Measurements from ENCODE around the gene CEL.

The CEL gene

DNA sequence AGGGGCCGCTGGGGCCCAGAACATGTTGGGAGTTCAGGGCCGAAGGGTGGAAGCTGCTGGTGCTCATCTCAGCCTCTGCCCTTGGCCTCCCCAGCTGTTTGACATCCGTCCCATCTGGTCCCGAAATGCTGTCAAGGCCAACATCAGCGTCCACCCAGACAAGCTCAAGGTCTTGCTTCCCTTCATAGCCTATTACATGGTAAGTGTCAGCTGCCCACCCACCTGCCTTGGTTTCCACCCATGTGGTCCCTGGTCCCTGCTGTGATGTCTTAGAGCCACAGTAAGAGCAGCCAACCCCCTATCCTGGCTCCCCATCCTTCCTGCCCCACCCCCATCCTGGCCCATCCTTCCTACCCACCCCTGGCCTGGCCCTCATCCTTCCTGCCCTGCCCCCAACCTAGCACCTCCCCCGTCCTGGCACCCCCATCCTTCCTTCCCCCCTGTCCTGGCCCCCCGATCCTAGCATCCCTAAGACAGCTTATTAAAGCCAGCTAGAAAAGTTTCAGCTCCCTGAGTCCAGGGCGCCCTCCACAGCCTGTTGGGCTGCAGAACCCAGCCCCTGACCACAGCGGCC is 9.7 kb upstream of the CEL start:
- TF ChIP-seq CTCF (IDR thresholded peaks at IDR 0.05; ENCODE audit: insufficient read depth, low read depth, low read length, missing control alignments) = no peak
- DNase-seq (ENCODE audit: low read depth) = no peak

GRCh38 chr9:133054194-133054890 is 7.4 kb upstream of the CEL start:
- DNase-seq (ENCODE audit: low read depth) = no peak
- no peak overlapping the region for H3K4me3 ChIP-seq (ENCODE audit: low read length)
- no peak for TF ChIP-seq CTCF (IDR thresholded peaks at IDR 0.05; ENCODE audit: insufficient read depth, low read depth, low read length, missing control alignments)

More for the DNA sequence above, 9.7 kb upstream of the CEL start:
- no peak overlapping the region for H3K4me3 ChIP-seq (ENCODE audit: low read length)

GRCh38 chr9:133054966-133055365 is 6.8 kb upstream of the CEL start:
- no peak for TF ChIP-seq CTCF (IDR thresholded peaks at IDR 0.05; ENCODE audit: insufficient read depth, low read depth, low read length, missing control alignments)
- DNase-seq (ENCODE audit: low read depth) = no peak
- no peak overlapping the region for H3K4me3 ChIP-seq (ENCODE audit: low read length)

- H3K4me3 ChIP-seq (ENCODE audit: low read length) = no peak overlapping the region
- no peak for TF ChIP-seq CTCF (IDR thresholded peaks at IDR 0.05; ENCODE audit: insufficient read depth, low read depth, low read length, missing control alignments)
- DNase-seq (ENCODE audit: low read depth) = no peak
Observed at GRCh38 chr9:133055788-133056420, 5.9 kb upstream of the CEL start.

GRCh38 chr9:133056533-133056932 is 5.2 kb upstream of the CEL start:
- no peak for DNase-seq (ENCODE audit: low read depth)
- TF ChIP-seq CTCF (IDR thresholded peaks at IDR 0.05; ENCODE audit: insufficient read depth, low read depth, low read length, missing control alignments) = no peak
- no peak overlapping the region for H3K4me3 ChIP-seq (ENCODE audit: low read length)

GRCh38 chr9:133057006-133057405 is 4.8 kb upstream of the CEL start:
- no peak for TF ChIP-seq CTCF (IDR thresholded peaks at IDR 0.05; ENCODE audit: insufficient read depth, low read depth, low read length, missing control alignments)
- H3K4me3 ChIP-seq (ENCODE audit: low read length) = no peak overlapping the region

More at GRCh38 chr9:133057006-133057405, 4.8 kb upstream of the CEL start:
- no peak for DNase-seq (ENCODE audit: low read depth)

All from epithelial cell of esophagus (primary cell).